ENCODE data around the gene PIGS. TPM values are rescaled to one million over a fixed set of nuclear protein-coding genes. Genes with fewer than 3 reads are reported as not detected.

Gene PIGS
- 104 TPM for polyA plus RNA-seq (2013, experiment 1 of 2)
- 104 TPM for polyA plus RNA-seq (2013, experiment 2 of 2)

DNA sequence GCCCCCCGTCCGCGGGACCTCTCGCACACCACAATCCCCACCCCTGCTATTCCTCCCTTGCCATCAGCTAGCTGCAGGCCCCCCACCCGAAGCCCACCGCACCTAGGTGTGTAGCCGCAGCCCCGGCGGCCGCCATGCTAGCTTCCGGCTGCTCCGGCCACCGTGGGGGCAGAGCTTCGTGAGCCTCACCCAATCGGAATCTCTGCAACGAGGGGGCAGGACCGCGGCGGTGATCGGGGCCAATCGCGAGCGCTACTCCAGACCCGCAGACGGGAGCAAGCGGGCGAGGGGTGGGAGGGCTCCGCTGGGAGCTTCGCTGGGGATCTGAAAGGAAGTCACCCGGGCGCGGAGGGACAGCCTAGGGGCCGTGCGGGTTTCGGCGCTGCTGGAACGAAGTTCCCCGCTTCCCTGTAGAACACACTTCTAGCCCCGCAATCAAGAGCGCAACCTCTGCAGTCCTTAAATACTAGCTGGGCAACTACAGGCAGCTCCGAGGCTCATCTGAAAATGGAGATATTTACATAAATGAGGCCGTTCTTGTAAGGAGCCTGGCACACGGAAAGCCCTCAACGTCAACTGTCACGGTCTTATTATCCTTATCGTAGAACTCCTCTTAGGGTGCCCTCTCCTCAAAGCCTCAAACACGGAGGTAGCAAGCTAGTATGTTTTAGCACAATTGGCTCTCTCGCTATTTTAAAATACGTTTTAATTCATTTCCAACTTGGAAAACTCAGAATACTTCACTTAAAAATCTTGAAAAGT is at the start of gene PIGS:
PIGS (minus strand) TSS at position 164 of the 762 bp plus-strand sequence; CDS start at position 136, 28 bp downstream.
- no peak within 1 kb of the TSS for H2BK15ac ChIP-seq (ENCODE audit: low read depth, poor library complexity, severe bottlenecking)

GRCh38 chr17:28620010-28620409 is 48.7 kb upstream of the PIGS start:
- H3K4me1 ChIP-seq (ENCODE audit: control insufficient read depth, insufficient read depth, low read depth, low read length): no peaks in the 10 kb centered on the region
- WGBS: 96% methylated on average over 2 of the region's 2 CpGs
- H3K18ac ChIP-seq (ENCODE audit: low read depth in 1 of 2, low read length in 2 of 2): no peak overlapping the region
- H2AFZ ChIP-seq (ENCODE audit: low read depth, low read length): no peak overlapping the region
- H2AK5ac ChIP-seq (ENCODE audit: low read length, severe bottlenecking): no peak overlapping the region
- H3K4me2 ChIP-seq (ENCODE audit: low read length, poor library complexity, severe bottlenecking): no peak overlapping the region
- no peak overlapping the region for H2BK120ac ChIP-seq (ENCODE audit: low read depth, low read length)
- H3K79me1 ChIP-seq (replicated peaks; ENCODE audit: low read length, poor library complexity, severe bottlenecking): peaks cover 27% of the 10 kb centered on the region
- H2BK15ac ChIP-seq (ENCODE audit: low read depth, poor library complexity, severe bottlenecking): no peak overlapping the region
- no peak overlapping the region for H3K27ac ChIP-seq (ENCODE audit: low read length, poor library complexity, severe bottlenecking)
- H3K9me3 ChIP-seq (ENCODE audit: control insufficient read depth, low read length): no peaks in the 10 kb centered on the region
- no peak overlapping the region for H3K4me3 ChIP-seq (ENCODE audit: insufficient read depth in 1 of 2, low read depth in 1 of 2, low read length in 2 of 2)
- no peaks in the 10 kb centered on the region for H3K27me3 ChIP-seq (ENCODE audit: control insufficient read depth in 1 of 2, insufficient read depth in 1 of 2, low read length in 2 of 2)
- H3K23ac ChIP-seq (ENCODE audit: low read length in 2 of 2): no peak overlapping the region
- no peak overlapping the region for H2BK5ac ChIP-seq (ENCODE audit: low read depth, low read length, poor library complexity, severe bottlenecking)
- peaks cover 64 to 97% of the 10 kb centered on the region in 2 experiments for H3K36me3 ChIP-seq (ENCODE audit: control insufficient read depth in 1 of 2, insufficient read depth in 2 of 2, low read depth in 1 of 2, low read length in 2 of 2)
- H4K91ac ChIP-seq (ENCODE audit: low read length): no peak overlapping the region
- no peak overlapping the region for H2BK12ac ChIP-seq (ENCODE audit: low read length in 2 of 2)
- H4K8ac ChIP-seq (ENCODE audit: low read length): no peak overlapping the region
- no peak overlapping the region for H3K9ac ChIP-seq (ENCODE audit: low read length)
- no peak for DNase-seq
- no peak overlapping the region for H3K14ac ChIP-seq (ENCODE audit: low read length in 2 of 2)
- H3K4ac ChIP-seq (ENCODE audit: low read depth in 1 of 2, low read length in 2 of 2): no peak overlapping the region

More for the DNA sequence above, at the start of gene PIGS:
- Histone ChIP-seq H3K36me3 (ENCODE audit: control insufficient read depth in 1 of 2, insufficient read depth in 2 of 2, low read depth in 1 of 2, low read length in 2 of 2) (peaks cover 6 to 11% of the 10 kb centered on the region in 2 experiments), H3K4ac (ENCODE audit: low read depth in 1 of 2, low read length in 2 of 2) (peak within 1 kb of the TSS; percentile 35 to 57), H3K4me3 (ENCODE audit: insufficient read depth in 1 of 2, low read depth in 1 of 2, low read length in 2 of 2) (peak within 1 kb of the TSS; percentile 77 to 99), H2BK12ac (ENCODE audit: low read length in 2 of 2) (no peak within 1 kb of the TSS), H3K4me1 (ENCODE audit: control insufficient read depth, insufficient read depth, low read depth, low read length) (peaks cover 10% of the 10 kb centered on the region), H2AK5ac (ENCODE audit: low read length, severe bottlenecking) (no peak within 1 kb of the TSS), H3K9ac (ENCODE audit: low read length) (peak within 1 kb of the TSS; percentile 92), H3K27ac (ENCODE audit: low read length, poor library complexity, severe bottlenecking) (no peak within 1 kb of the TSS), H3K9me3 (ENCODE audit: control insufficient read depth, low read length) (no peaks in the 10 kb centered on the region), H2BK120ac (ENCODE audit: low read depth, low read length) (no peak within 1 kb of the TSS), H3K23ac (ENCODE audit: low read length in 2 of 2) (peak within 1 kb of the TSS in 1 of 2 experiments; percentile 51), H3K27me3 (ENCODE audit: control insufficient read depth in 1 of 2, insufficient read depth in 1 of 2, low read length in 2 of 2) (no peaks in the 10 kb centered on the region), H2AFZ (ENCODE audit: low read depth, low read length) (peak within 1 kb of the TSS; percentile 90), H2BK5ac (ENCODE audit: low read depth, low read length, poor library complexity, severe bottlenecking) (no peak within 1 kb of the TSS), H4K8ac (ENCODE audit: low read length) (peak within 1 kb of the TSS; percentile 78), H3K14ac (ENCODE audit: low read length in 2 of 2) (peak within 1 kb of the TSS in 1 of 2 experiments; percentile 68), H4K91ac (ENCODE audit: low read length) (peak within 1 kb of the TSS; percentile 36), H3K79me1 (replicated peaks; ENCODE audit: low read length, poor library complexity, severe bottlenecking) (peaks cover 13% of the 10 kb centered on the region), H3K18ac (ENCODE audit: low read depth in 1 of 2, low read length in 2 of 2) (peak within 1 kb of the TSS; percentile 71 to 77), H3K4me2 (ENCODE audit: low read length, poor library complexity, severe bottlenecking) (peak within 1 kb of the TSS; percentile 90)
- DNase-seq: peak; percentile 93
- 2% methylated on average over 46 of the region's 49 CpGs for WGBS

GRCh38 chr17:28618464-28618863 is 47.1 kb upstream of the PIGS start:
- no peak overlapping the region for H2BK5ac ChIP-seq (ENCODE audit: low read depth, low read length, poor library complexity, severe bottlenecking)
- WGBS: 100% methylated on average over 2 of the region's 3 CpGs

DNA sequence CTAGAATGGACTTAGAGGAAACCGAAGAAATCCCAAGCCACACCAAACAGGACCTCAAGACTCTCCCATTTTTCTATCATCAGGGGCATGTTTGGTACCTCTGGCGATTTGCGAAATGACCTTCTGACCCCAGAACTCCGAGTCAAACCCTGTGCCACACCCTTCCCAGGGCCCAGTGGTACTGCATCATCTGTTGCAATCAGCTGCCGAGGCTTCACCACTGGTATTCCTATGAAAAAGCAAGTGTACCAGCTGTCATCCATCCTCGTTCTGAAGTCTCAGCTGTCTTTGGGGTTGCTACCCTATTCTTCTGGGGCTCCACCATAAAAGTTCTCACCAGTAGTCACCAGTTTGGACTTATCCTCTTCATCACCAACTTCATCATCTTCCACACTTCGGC is 45.0 kb upstream of the PIGS start:
- H3K9ac ChIP-seq (ENCODE audit: low read length): no peak overlapping the region
- no peaks in the 10 kb centered on the region for H3K27me3 ChIP-seq (ENCODE audit: control insufficient read depth in 1 of 2, insufficient read depth in 1 of 2, low read length in 2 of 2)
- DNase-seq: no peak
- H3K14ac ChIP-seq (ENCODE audit: low read length in 2 of 2): no peak overlapping the region
- H2BK12ac ChIP-seq (ENCODE audit: low read length in 2 of 2): no peak overlapping the region
- peaks cover 73 to 99% of the 10 kb centered on the region in 2 experiments for H3K36me3 ChIP-seq (ENCODE audit: control insufficient read depth in 1 of 2, insufficient read depth in 2 of 2, low read depth in 1 of 2, low read length in 2 of 2)
- no peak overlapping the region for H2BK5ac ChIP-seq (ENCODE audit: low read depth, low read length, poor library complexity, severe bottlenecking)
- 88% methylated on average over 7 of the region's 7 CpGs for WGBS
- H3K23ac ChIP-seq (ENCODE audit: low read length in 2 of 2): no peak overlapping the region
- H2AFZ ChIP-seq (ENCODE audit: low read depth, low read length): no peak overlapping the region
- H3K79me1 ChIP-seq (replicated peaks; ENCODE audit: low read length, poor library complexity, severe bottlenecking): peaks cover 7% of the 10 kb centered on the region
- no peak overlapping the region for H3K27ac ChIP-seq (ENCODE audit: low read length, poor library complexity, severe bottlenecking)
- no peak overlapping the region for H2BK15ac ChIP-seq (ENCODE audit: low read depth, poor library complexity, severe bottlenecking)
- H2AK5ac ChIP-seq (ENCODE audit: low read length, severe bottlenecking): no peak overlapping the region
- no peak overlapping the region for H3K4me3 ChIP-seq (ENCODE audit: insufficient read depth in 1 of 2, low read depth in 1 of 2, low read length in 2 of 2)
- no peak overlapping the region for H3K4me2 ChIP-seq (ENCODE audit: low read length, poor library complexity, severe bottlenecking)
- H3K18ac ChIP-seq (ENCODE audit: low read depth in 1 of 2, low read length in 2 of 2): no peak overlapping the region
- H4K8ac ChIP-seq (ENCODE audit: low read length): no peak overlapping the region
- H2BK120ac ChIP-seq (ENCODE audit: low read depth, low read length): no peak overlapping the region
- H3K4ac ChIP-seq (ENCODE audit: low read depth in 1 of 2, low read length in 2 of 2): no peak overlapping the region
- H3K4me1 ChIP-seq (ENCODE audit: control insufficient read depth, insufficient read depth, low read depth, low read length): no peaks in the 10 kb centered on the region
- H4K91ac ChIP-seq (ENCODE audit: low read length): no peak overlapping the region
- no peaks in the 10 kb centered on the region for H3K9me3 ChIP-seq (ENCODE audit: control insufficient read depth, low read length)

More at GRCh38 chr17:28618464-28618863, 47.1 kb upstream of the PIGS start:
- Histone ChIP-seq H3K18ac (ENCODE audit: low read depth in 1 of 2, low read length in 2 of 2) (no peak overlapping the region), H2AK5ac (ENCODE audit: low read length, severe bottlenecking) (no peak overlapping the region), H4K91ac (ENCODE audit: low read length) (no peak overlapping the region), H3K9ac (ENCODE audit: low read length) (no peak overlapping the region), H3K9me3 (ENCODE audit: control insufficient read depth, low read length) (no peaks in the 10 kb centered on the region), H3K4me1 (ENCODE audit: control insufficient read depth, insufficient read depth, low read depth, low read length) (no peaks in the 10 kb centered on the region), H3K27ac (ENCODE audit: low read length, poor library complexity, severe bottlenecking) (no peak overlapping the region), H4K8ac (ENCODE audit: low read length) (no peak overlapping the region), H3K14ac (ENCODE audit: low read length in 2 of 2) (no peak overlapping the region), H2BK12ac (ENCODE audit: low read length in 2 of 2) (no peak overlapping the region), H3K23ac (ENCODE audit: low read length in 2 of 2) (no peak overlapping the region), H2BK120ac (ENCODE audit: low read depth, low read length) (no peak overlapping the region), H2AFZ (ENCODE audit: low read depth, low read length) (no peak overlapping the region), H3K4me3 (ENCODE audit: insufficient read depth in 1 of 2, low read depth in 1 of 2, low read length in 2 of 2) (no peak overlapping the region), H3K36me3 (ENCODE audit: control insufficient read depth in 1 of 2, insufficient read depth in 2 of 2, low read depth in 1 of 2, low read length in 2 of 2) (peaks cover 71 to 98% of the 10 kb centered on the region in 2 experiments), H3K4ac (ENCODE audit: low read depth in 1 of 2, low read length in 2 of 2) (no peak overlapping the region), H3K4me2 (ENCODE audit: low read length, poor library complexity, severe bottlenecking) (no peak overlapping the region), H3K79me1 (replicated peaks; ENCODE audit: low read length, poor library complexity, severe bottlenecking) (peaks cover 16% of the 10 kb centered on the region), H3K27me3 (ENCODE audit: control insufficient read depth in 1 of 2, insufficient read depth in 1 of 2, low read length in 2 of 2) (no peaks in the 10 kb centered on the region), H2BK15ac (ENCODE audit: low read depth, poor library complexity, severe bottlenecking) (no peak overlapping the region)
- no peak for DNase-seq

Data from mesenchymal stem cell (in vitro differentiated cells and primary cell).